Endodermal cell (in vitro differentiated cells): ENCODE data around the gene LCN2. TPM values are rescaled to one million over a fixed set of nuclear protein-coding genes. Genes with fewer than 3 reads are reported as not detected.
A peak's percentile ranks its signal among the peaks of the same experiment; 100 is the strongest.

Source experiments
- DNase-seq: peaks from one replicate; pipeline ENCODE4 v3.0.0-alpha.2; 2017
- H3K27ac ChIP-seq: 2 replicates; pipeline ENCODE4 v1.5.1; 2013; ENCODE audit warnings: mild to moderate bottlenecking, low read depth, low read length, moderate library complexity
- H3K27me3 ChIP-seq: 2 replicates; pipeline ENCODE4 v1.6.1; 2013; ENCODE audit warnings: mild to moderate bottlenecking, low read length, moderate library complexity; ENCODE audit not compliant: insufficient read depth, control insufficient read depth, poor library complexity, severe bottlenecking
- H3K36me3 ChIP-seq: 2 replicates; pipeline ENCODE4 v1.7.0; 2013; ENCODE audit warnings: mild to moderate bottlenecking, low read length, moderate library complexity; ENCODE audit not compliant: control insufficient read depth, insufficient read depth
- H3K4me1 ChIP-seq: one replicate; pipeline ENCODE4 v1.7.0; 2013; ENCODE audit warnings: low read length; ENCODE audit not compliant: control insufficient read depth, insufficient read depth
- H3K4me3 ChIP-seq: 2 replicates; pipeline ENCODE4 v1.5.1; 2013; ENCODE audit warnings: mild to moderate bottlenecking, low read length, moderate library complexity
- H3K9ac ChIP-seq: 2 replicates; pipeline ENCODE4 v1.6.1; 2013; ENCODE audit warnings: mild to moderate bottlenecking, low read length, moderate library complexity; ENCODE audit not compliant: poor library complexity, severe bottlenecking; ENCODE audit errors: extremely low read depth
- H3K9me3 ChIP-seq: 2 replicates; pipeline ENCODE4 v1.6.1; 2013; ENCODE audit warnings: mild to moderate bottlenecking, low read length, moderate library complexity; ENCODE audit not compliant: control insufficient read depth
- H3K27ac Mint-ChIP-seq: 2 replicates; pipeline ENCODE4 v1.8.0; 2020; ENCODE audit warnings: mixed read lengths
- H3K27me3 Mint-ChIP-seq: 2 replicates; pipeline ENCODE4 v1.8.0; 2021; ENCODE audit warnings: mild to moderate bottlenecking, mixed read lengths; ENCODE audit not compliant: insufficient read depth
- H3K36me3 Mint-ChIP-seq: 2 replicates; pipeline ENCODE4 v1.8.0; 2020; ENCODE audit warnings: low read depth, mixed read lengths
- H3K4me1 Mint-ChIP-seq: 2 replicates; pipeline ENCODE4 v1.8.0; 2020; ENCODE audit warnings: mixed read lengths
- H3K4me3 Mint-ChIP-seq: 2 replicates; pipeline ENCODE4 v1.8.0; 2020; ENCODE audit warnings: mild to moderate bottlenecking, moderate library complexity, mixed read lengths
- H3K9me3 Mint-ChIP-seq: 2 replicates; pipeline ENCODE4 v1.8.0; 2020; ENCODE audit warnings: mild to moderate bottlenecking, mixed read lengths
- CTCF ChIP-seq: fragments of 200-600 bp; sonication (generic); conservative IDR thresholded peaks from 2 replicates; pipeline ENCODE4 v1.5.0; 2021; ENCODE audit warnings: antibody characterized with exemption, mild to moderate bottlenecking
- WGBS, 2 experiments: methylation state at CpG; one replicate each; pipeline versions ENCODE4 v1.1.5 to v1.1.7; 2013; ENCODE audit warnings: missing lambda C conversion rate in 2 of 2, mixed read lengths in 1 of 2; ENCODE audit not compliant: insufficient coverage in 1 of 2, insufficient read length in 1 of 2; 5-methylcytosine and 5-hydroxymethylcytosine counted together
- total RNA-seq, 2 donors: library from RNA; stranded (reverse); fragmentation: NEBNext Ultra II Directional in 1 of 2; extraction: Animal tissue kit (Norgen Biotek cat#: 25700) in 1 of 2; gene quantifications; 2 replicates in 1 of 2; 3 replicates in 1 of 2; pipeline ENCODE4 v1.2.1, GENCODE V29; 2021

Gene LCN2
- total RNA-seq, 2 donors from 2014 or later = not detected

- no peak for TF ChIP-seq CTCF
- Histone ChIP-seq H3K9ac (no peak overlapping the region), H3K27ac (no peak overlapping the region), H3K27me3 (no peaks in the 10 kb centered on the region), H3K4me3 (no peak overlapping the region), H3K4me1 (no peaks in the 10 kb centered on the region), H3K36me3 (peaks cover 23% of the 10 kb centered on the region), H3K9me3 (no peaks in the 10 kb centered on the region)
- H3K4me3 Mint-ChIP-seq = no peak overlapping the region
- peaks cover 17% of the 10 kb centered on the region for H3K36me3 Mint-ChIP-seq
- DNase-seq = no peak
- H3K9me3 Mint-ChIP-seq = peaks cover 1% of the 10 kb centered on the region
- no peak overlapping the region for H3K27ac Mint-ChIP-seq
- H3K4me1 Mint-ChIP-seq = no peaks in the 10 kb centered on the region
- WGBS, 2 experiments = 92 to 100% methylated on average over 8 to 12 of the region's 15 CpGs
- H3K27me3 Mint-ChIP-seq = no peaks in the 10 kb centered on the region
Measured at GRCh38 chr9:128118971-128119665, 30.1 kb upstream of the LCN2 start.

- no peaks in the 10 kb centered on the region for H3K4me1 Mint-ChIP-seq
- Histone ChIP-seq H3K36me3 (peaks cover 21% of the 10 kb centered on the region), H3K9me3 (no peaks in the 10 kb centered on the region), H3K4me3 (no peak overlapping the region), H3K9ac (no peak overlapping the region), H3K4me1 (no peaks in the 10 kb centered on the region), H3K27ac (no peak overlapping the region), H3K27me3 (no peaks in the 10 kb centered on the region)
- no peak overlapping the region for H3K27ac Mint-ChIP-seq
- no peaks in the 10 kb centered on the region for H3K27me3 Mint-ChIP-seq
- TF ChIP-seq CTCF = no peak
- no peaks in the 10 kb centered on the region for H3K9me3 Mint-ChIP-seq
- no peak for DNase-seq
- no peak overlapping the region for H3K4me3 Mint-ChIP-seq
- H3K36me3 Mint-ChIP-seq = peaks cover 20% of the 10 kb centered on the region
- 94 to 97% methylated on average over 16 to 20 of the region's 20 CpGs for WGBS, 2 experiments
Measured at GRCh38 chr9:128120061-128120740, 29.1 kb upstream of the LCN2 start.

- Histone ChIP-seq H3K27ac (no peak overlapping the region), H3K9ac (no peak overlapping the region), H3K9me3 (no peaks in the 10 kb centered on the region), H3K4me3 (no peak overlapping the region), H3K27me3 (no peaks in the 10 kb centered on the region), H3K4me1 (no peaks in the 10 kb centered on the region), H3K36me3 (peaks cover 21% of the 10 kb centered on the region)
- no peaks in the 10 kb centered on the region for H3K9me3 Mint-ChIP-seq
- WGBS, 2 experiments = 89 to 90% methylated on average over 25 to 29 of the region's 29 CpGs
- peaks cover 2% of the 10 kb centered on the region for H3K4me1 Mint-ChIP-seq
- no peak for TF ChIP-seq CTCF
- no peak overlapping the region for H3K27ac Mint-ChIP-seq
- H3K27me3 Mint-ChIP-seq = no peaks in the 10 kb centered on the region
- H3K4me3 Mint-ChIP-seq = no peak overlapping the region
- peak; percentile 31 for DNase-seq
- peaks cover 21% of the 10 kb centered on the region for H3K36me3 Mint-ChIP-seq
Measured at GRCh38 chr9:128120741-128121465, 28.4 kb upstream of the LCN2 start.
